SK-MEL-5 (cell line): Measurements from ENCODE around the gene PFKFB3. TPM values are rescaled to one million over a fixed set of nuclear protein-coding genes. Genes with fewer than 3 reads are reported as not detected.
"Not testable (repeated sequence)": the region's sequence is repeated elsewhere in the genome, so short reads cannot be mapped to it uniquely, and the experiment has no call there.

Source experiments
- DNase-seq: peaks from one replicate; pipeline ENCODE4 v3.0.0-alpha.2; 2016; ENCODE audit warnings: low read depth, low spot score
- in situ Hi-C: cut with HindIII; loops from 2 replicates; pipeline ENCODE4 v1.10.0; 2016; ENCODE audit warnings: low sequenced_read_pairs, high pct_unique_total_duplicates, low pct_unique_long_range_greater_than_20kb
- total RNA-seq: library from RNA; depleted of rRNA; stranded (reverse); fragments of >200 nt; shearing (Covaris generic); gene quantifications from 2 replicates; pipeline ENCODE4 v1.2.3, GENCODE V29; 2014

PFKFB3 gene
- total RNA-seq, 1 experiment from 2014 or later: 17.9 TPM

DNA sequence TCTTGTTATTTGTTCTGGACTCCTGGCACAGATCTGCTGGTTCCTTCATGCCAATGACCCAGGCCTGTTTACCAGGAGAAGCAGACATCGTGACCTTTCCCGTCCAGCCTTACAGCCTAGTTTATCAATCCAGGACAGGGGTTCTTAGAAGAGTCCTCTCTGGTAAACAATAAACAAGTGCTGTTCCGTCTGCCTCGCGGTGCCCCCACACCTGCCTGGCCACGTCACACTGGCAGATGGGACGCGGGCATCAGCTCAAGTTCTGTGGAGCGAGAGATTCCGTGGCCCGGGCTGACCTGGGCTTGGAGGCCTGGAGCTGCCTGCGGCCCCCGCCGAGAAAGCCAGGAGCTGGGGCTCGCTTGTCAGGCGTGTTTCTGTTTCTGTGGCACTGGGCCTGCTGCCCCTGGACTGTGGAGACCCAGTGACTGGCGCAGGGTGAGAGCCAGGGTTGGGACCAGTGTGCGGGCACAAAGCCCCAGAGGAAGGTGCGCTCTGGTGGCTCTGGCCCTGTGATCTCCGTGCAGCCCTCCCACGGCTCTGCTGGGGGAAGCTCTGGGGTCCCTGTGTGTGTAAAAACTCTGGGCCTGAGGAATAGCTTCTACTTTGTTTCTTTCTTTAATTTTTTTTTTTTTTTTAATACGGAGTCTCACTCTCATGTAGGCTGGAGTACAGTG is 28.4 kb upstream of the PFKFB3 start:
- in situ Hi-C loops: no loop called here
- no peak for DNase-seq

DNA sequence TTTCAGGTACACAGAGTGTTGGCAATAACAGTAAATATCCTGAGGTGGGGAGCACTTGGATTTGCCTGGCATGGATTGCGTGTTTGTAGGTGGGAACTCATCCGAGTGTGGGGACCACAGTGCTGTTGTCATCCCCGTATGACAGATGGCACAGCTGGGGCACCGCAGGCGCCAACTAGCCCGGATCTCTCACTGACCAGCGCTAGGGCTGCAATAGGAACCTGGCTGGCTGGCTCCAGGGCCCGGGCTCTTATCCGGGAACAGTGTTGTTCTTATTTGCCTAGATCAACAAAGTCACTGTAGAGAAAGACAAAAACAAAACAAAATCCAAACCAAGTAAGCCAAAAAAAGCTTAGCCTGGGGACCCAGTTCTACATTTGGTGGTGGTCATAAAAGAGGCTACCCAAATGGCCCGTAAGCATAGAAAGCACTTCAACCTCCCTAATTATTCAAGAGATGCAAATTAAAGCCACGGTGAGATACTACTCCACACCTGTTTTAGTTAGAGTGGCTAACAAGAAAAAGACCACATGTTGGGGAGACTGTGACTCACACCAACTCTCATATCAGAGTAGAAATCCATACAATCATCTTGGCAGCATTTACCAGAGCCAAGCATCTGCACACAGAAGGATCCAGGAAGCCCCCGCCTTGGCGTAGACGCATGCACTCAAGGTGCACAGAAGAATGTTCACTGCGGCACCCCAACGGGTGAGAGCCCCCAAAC is 27.2 kb upstream of the PFKFB3 start:
- in situ Hi-C loops: no loop called here
- no peak for DNase-seq

DNA sequence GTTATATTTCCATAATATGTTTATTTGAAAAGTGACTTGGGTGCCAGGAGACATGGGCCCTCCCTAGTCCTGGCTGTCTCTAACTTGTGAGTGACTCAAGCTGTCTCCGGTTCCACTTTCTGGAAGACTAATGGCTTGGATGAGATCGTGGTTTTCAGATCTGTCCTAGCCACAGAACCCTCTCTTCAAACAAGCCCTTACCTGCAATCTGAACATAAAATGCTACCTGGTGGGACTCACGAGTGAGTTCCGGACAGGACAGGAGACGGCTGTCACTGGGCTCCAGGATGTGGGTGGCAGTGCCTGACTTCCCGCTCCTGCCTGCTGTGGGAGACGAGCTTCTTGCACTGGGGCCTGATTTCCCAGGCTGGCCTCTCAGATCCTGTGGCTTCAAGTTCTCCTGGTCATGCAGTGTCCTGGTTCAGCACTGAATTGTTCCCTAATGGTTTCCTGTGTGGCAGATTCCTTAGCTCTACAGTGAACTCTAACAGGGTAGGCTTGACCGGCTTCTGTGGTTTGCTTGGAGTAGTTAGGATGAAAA is 26.0 kb upstream of the PFKFB3 start:
- no peak for DNase-seq
- in situ Hi-C loops: no loop called here

DNA sequence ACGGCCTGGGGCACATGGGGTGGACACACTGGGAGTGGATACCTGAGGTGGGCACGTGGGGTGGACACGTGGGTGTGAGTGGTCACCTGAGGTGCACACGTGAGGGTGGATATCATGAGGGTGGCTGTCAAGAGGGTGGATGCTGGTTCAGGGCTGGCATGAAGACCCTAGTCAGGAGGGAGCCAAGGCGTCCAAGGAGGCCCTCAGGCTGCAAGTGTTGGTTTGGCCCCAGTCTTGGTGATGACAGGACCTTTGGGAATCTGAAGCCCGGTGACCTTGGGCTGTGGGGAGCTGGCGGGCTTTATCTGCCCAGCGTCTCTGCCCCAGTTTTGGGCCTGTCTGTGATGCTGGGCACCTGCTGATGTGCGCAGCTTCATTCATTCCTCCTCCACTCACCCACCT is 24.9 kb upstream of the PFKFB3 start:
- in situ Hi-C loops: no loop called here
- no peak for DNase-seq

DNA sequence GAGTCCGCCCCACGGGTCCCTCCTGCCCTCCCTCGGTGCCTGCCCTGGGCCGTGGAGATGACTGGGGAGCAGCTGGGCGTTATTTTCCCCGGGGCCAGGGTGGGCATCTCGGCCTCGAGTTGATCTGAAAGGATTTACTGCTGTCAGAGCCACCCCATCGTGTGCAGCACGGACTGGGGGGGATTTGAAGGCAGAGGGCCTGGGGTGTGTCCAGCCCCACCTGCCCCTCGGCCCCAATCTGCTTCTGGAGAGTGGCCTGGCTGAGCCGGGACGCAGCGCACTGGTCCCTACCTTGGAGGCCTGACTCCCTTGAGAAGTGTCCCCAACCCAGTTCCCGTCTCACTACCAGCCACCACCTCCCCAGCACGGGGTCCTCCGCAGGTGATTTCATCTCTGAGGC is 24.2 kb upstream of the PFKFB3 start:
- in situ Hi-C loops: no loop called here
- DNase-seq: no peak

DNA sequence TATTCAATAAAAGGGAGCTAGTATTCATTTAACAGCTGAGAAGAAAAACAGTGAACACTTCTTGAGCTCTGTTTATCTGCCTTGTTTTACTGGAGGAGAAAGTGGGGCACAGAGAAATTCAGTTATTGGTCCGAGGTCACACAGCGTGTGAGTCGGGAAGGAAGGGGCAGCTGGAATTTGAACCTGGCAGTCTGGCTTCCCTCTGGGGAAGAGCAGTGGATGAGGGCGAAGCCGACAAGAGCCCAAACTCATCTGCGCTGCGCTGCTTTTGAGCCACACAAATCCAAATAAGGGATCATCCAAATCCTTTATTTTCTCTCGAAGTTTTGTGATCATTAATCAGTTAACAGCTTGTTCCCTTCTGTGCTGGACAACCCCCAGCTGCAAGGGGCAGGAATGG is 23.7 kb upstream of the PFKFB3 start:
- in situ Hi-C loops: no loop called here
- no peak for DNase-seq

DNA sequence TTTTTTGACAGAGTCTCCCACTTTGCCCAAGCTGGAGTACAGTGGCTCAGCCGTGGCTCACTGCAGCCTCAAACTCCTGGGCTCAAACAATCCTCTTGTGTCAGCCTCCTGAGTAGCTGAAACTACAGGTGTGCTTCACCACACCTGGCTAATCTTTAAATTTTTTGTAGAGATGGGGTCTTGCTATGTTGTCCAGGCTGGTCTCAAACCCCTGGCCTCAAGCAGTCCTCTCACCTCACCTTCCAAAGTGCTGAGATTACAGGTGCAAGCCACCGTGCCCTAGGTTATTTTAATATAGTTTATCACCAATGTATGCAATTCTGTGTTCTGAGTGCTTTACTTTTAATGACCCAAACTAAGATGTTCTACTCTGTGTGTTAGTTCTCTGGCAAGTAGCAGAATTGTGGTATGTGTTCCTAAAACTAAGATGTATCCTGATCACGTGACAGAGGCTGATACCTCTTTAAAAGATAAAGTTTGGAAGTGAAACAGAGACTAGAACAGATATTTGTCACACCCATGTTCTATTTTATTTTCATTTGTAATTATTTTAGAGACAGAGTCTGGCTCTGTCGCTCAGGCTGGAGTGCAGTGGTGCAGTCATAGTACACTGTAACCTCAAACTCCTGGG is 22.1 kb upstream of the PFKFB3 start:
- in situ Hi-C loops: no loop called here

DNA sequence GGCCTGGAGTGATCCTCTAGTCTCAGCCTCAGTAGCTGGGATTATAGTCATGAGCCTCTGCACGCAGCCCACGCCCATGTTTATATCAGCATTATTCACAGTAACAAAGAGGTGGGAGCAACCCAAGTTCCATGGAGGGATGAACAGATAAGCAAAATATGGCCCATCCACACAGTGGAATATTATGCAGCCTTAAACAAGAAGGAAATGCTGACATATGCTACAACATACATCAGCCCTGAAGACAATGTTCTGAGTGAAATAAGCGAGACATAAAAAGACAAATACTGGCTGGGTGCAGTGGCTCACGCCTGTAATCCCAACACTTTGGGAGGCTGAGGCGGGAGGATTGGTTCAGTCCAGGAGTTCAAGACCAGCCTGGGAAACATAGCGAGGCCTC is 21.5 kb upstream of the PFKFB3 start:
- in situ Hi-C loops: no loop called here
- no peak for DNase-seq

More for the DNA sequence above, 22.1 kb upstream of the PFKFB3 start:
- DNase-seq: no peak

DNA sequence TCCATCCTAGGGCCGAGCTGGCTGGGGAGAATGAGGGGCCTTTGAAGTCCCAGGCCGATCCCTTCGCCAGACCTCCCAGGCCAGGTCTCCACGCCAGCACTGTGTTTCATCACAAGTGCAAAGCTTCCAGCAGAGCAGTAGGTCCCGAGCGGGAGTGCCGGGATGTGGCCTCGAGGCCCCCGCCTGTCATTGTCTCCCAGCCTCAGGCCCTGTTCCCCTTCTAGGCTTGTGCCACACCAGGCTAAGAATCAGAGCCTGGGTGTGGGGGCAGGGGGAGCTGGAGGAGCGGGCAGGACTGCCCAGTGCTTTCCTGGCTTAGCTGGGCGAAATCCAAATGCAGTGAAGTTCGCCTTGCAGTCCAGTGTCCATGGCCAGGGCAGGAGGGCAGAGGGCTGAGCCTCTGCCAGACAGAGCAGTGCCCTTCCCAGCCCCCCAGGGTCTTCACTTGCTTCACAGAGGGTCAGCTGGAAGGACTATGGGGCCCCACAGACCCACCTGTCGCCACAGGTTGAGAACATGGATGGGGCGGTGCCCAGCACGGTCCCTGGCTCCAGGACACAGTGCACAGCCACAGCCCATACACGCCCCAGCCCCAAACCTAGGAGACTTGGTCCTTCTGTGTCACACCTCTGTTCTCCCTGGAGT is 20.2 kb upstream of the PFKFB3 start:
- no peak for DNase-seq
- in situ Hi-C loops: no loop called here

DNA sequence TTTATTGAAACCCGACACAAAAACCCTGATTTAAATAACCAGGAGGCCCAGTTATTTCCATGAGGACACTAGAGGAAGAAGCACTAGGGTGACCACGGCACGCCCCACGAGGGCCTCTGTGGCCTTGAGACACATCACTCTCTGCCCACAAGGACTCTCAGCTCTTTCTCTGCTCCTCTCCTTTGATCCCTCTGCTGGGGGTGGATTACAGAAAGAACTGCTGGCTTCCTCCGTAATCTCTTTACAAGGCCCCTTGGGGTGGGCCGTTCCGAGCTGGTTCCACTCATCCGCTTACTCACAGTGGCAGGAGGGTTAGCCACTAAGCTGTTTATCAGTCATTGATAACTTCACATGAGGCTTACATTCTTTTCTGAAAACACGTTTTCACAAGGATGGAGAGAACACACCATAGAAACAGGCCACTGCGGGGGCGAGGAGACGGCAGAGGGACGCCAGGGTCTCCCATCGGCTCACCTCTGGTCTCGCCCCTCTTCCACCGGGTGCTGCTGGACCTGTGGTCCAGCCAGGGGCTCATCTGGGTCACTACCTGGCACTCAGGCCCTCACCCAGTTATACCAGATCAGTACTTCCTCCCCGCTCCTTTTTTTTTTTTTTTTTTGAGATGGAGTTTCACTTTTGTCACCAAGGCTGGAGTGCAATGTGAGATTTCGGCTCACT is 17.6 kb upstream of the PFKFB3 start:
- in situ Hi-C loops: no loop called here
- no peak for DNase-seq

DNA sequence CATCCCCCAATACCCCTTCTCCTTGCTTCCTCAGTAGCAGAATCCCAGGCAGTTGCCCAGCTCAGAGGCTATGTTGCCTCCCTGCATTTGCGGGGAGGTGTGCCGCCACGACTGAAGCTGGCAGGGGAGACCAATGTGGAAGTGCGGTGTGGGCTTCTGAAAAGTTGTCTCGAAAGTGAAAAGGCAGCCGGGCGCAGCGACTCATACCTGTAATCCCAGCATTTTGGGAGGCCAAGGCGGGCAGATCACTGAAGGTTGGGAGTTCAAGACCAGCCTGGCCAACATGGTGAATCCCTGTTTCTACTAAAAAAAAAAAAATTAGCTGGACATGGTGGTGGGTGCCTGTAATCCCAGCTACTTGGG is 15.9 kb upstream of the PFKFB3 start:
- in situ Hi-C loops: no loop called here
- no peak for DNase-seq

DNA sequence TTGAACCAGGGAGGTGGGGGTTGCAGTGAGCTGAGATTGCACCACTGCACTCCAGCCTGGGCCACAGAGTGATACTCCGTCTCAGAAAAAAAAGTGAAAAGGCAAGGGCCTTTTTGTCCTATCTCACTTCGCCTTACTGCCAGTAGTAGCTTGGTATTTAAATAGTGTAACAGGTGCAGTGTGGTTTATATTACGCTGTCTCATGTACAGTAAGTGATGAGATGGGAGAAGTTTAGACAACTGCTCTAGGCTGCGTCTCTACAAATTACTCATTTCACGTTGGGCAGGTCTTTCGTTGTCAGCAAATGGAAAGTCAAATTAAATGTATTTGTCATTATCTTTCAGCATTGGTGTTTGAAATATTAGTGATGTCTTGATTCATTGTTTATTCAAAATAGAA is 15.5 kb upstream of the PFKFB3 start:
- in situ Hi-C loops: no loop called here
- DNase-seq: no peak

DNA sequence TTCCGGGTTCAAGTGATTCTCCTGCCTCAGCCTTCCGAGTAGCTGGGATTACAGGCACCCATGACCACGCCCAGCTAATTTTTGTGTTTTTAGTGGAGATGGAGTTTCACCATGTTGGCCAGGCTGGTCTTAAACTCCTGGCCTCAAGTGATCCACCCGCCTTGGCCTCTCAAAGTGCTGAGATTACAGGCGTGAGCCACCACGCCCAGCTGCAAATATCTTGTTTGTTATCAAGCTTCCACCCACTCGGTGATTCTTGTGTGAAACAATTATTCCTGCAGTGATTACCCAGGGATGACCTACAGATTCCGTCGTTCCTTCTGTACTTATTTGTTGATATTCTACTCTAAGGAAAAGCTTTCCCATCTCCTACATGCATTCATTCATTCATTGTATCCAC is 12.7 kb upstream of the PFKFB3 start:
- in situ Hi-C loops, DNase-seq: not testable (repeated sequence)

DNA sequence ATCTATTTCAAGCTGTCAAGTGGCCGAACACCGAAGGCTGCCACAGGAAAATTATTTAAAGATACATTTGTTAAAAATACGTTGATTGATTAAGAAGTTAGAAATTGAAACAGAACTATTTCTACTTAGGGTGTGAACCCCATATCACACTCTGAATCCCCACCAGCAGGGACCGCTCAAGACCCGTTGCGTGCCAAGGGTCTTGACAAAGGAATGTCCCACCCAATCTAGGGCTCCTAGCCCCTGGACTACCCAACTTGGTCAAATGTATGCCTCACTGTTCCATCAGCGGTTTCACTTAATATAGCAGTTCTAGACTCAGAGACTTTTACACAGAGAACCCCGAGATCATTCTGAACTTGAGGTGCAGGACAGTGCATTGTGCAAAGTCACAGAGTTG is 11.6 kb upstream of the PFKFB3 start:
- in situ Hi-C loops: no loop called here
- DNase-seq: no peak

DNA sequence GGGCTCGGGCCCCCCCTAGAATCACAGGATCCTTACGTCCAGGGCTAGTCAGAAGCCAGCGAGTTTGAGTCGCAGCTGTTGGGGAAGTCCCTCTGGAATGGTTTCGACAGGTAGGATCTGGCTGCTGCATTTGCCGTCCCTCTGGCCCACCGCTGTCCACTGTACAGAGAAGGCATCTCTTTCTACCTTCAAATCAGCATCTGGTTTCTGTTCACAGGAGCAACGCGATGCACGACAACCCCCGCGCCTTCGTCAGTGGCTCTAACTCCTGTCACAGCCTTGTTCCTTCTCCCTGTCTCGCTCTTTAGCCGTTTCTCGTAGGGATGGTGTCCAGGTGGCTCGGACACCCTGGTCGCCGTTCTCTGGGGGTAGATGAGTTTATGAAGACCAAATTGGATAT is 11.2 kb upstream of the PFKFB3 start:
- DNase-seq: no peak
- in situ Hi-C loops: no loop called here

DNA sequence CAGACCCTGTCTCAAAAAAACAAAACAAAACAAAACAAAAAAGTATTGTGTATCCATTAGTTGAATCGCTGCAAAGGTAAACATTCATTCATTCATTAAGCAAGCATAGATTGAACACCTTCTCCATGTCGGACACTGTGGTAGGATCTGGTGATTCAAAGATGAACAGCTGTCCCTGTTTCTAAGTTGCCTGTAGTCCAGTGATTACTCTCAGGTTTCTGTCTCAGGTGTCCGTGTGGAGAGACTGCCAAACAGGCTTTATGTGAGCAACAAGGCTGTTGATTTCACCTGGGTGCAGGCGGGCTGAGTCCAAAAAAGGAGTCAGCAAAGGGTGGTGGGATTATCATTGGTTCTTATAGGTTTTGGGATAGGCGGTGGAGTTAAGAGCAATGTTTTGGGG is 9.4 kb upstream of the PFKFB3 start:
- in situ Hi-C loops, DNase-seq: not testable (repeated sequence)

DNA sequence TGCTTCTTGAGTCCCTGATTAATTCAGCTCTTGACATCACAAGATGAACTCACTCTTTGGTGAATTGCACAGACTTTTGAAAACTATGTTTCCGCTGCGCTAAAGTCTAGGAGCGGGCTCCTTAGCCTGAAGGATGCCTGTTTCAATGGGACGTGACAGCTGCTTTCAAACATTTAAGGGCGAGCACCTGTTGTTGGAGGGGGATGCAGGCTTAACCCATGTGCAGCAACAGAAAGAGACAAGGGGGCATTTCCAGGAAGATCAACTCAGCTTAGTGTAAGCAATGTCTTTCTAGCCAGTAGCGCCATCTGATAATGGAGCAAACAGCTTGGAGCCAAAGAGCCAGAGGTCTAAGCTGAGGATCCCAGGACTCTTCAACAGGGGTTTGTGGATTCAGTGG is 8.4 kb upstream of the PFKFB3 start:
- in situ Hi-C loops: no loop called here
- DNase-seq: no peak

DNA sequence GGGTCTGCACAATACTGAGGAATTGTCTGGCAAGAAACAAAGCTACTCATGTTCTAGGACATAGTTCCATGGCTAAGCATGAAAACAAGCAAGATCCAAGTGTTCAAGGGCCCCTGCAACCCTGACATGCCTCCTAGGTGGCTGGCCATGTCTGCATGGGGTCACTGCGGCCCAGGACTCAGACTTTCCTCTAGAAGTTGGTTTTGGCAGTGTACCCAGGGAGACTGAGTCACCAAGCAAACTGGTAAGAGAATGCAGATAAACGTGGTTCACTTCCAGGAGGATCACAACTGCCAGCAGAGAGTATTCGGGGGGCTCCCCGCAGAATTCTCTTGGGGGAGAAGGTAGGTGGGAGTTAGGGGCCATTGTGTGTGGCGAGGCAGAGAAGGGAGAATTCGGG is 7.4 kb upstream of the PFKFB3 start:
- in situ Hi-C loops: no loop called here
- no peak for DNase-seq
